Stimulated activated effector memory CD8-positive, alpha-beta T cell treated with anti-CD3 and anti-CD28 coated beads, Interleukin-12 subunit alpha, Interleukin-12 subunit beta, amount 100 ng/mL, for 72 hours (primary cell): ENCODE measurements around the gene AGTRAP.
A peak's percentile ranks its signal among the peaks of the same experiment; 100 is the strongest.

Experiments
- ATAC-seq: fragments of 150-1000 bp; cut with Tn5 transposase; 2 replicates; pipeline ENCODE4 v1.10.0; 2021
- DNase-seq, 2 donors: peaks; one replicate each; pipeline ENCODE4 v3.0.0; 2021 to 2022; ENCODE audit warnings: low spot score in 2 of 2
- H3K27ac Mint-ChIP-seq: one replicate; pipeline ENCODE4 v1.8.0; 2022; ENCODE audit warnings: mild to moderate bottlenecking, mixed read lengths
- H3K36me3 Mint-ChIP-seq: one replicate; pipeline ENCODE4 v1.8.0; 2022; ENCODE audit warnings: mild to moderate bottlenecking, mixed read lengths
- H3K4me1 Mint-ChIP-seq: one replicate; pipeline ENCODE4 v1.8.0; 2022; ENCODE audit warnings: mixed read lengths
- H3K4me3 Mint-ChIP-seq: one replicate; pipeline ENCODE4 v1.8.0; 2022; ENCODE audit warnings: mild to moderate bottlenecking, mixed read lengths
- H3K9me3 Mint-ChIP-seq: one replicate; pipeline ENCODE4 v1.8.0; 2022; ENCODE audit warnings: mixed read lengths

The AGTRAP gene

GRCh38 chr1:11789126-11790067, 53.5 kb downstream of the AGTRAP start:
- ATAC-seq: no peak
- Mint-ChIP-seq H3K4me1 (peaks cover 15% of the 10 kb centered on the region), H3K36me3 (peaks cover 11% of the 10 kb centered on the region), H3K27ac (peak overlapping the region; percentile 73), H3K4me3 (no peak overlapping the region), H3K9me3 (no peaks in the 10 kb centered on the region)
- DNase-seq: no peak

- Mint-ChIP-seq H3K4me3 (no peak overlapping the region), H3K36me3 (peaks cover 14% of the 10 kb centered on the region), H3K27ac (peak overlapping the region; percentile 87), H3K4me1 (peaks cover 15% of the 10 kb centered on the region), H3K9me3 (no peaks in the 10 kb centered on the region)
- ATAC-seq (no peak), DNase-seq (no peak)
Observed at GRCh38 chr1:11790101-11790879, 54.4 kb downstream of the AGTRAP start.

GRCh38 chr1:11790880-11791715, 55.2 kb downstream of the AGTRAP start:
- no peak overlapping the region for H3K4me3 Mint-ChIP-seq
- H3K36me3 Mint-ChIP-seq: peaks cover 23% of the 10 kb centered on the region
- H3K9me3 Mint-ChIP-seq: no peaks in the 10 kb centered on the region
- H3K4me1 Mint-ChIP-seq: peaks cover 15% of the 10 kb centered on the region
- ATAC-seq: no peak
- H3K27ac Mint-ChIP-seq: peak overlapping the region; percentile 87
- DNase-seq: no peak

DNA sequence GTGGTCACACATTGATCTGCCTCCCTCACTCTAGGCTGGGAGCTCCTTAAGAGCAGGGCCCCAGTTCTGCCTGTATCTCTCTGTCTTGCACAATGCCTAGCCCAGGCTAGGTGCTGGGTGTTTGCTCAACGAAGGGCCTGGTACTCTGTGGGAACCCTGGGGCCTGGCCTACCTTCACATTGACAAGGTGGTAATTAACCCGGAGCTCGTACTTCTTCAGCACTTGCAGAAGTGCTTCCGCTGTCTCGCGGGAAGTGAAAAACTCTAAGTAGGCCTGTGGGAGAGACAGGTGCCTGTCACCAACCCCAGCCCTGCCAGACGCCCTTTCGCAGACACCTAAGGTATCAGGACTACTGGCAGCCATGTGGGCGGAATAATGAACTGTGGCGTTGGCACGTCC, 56.2 kb downstream of the AGTRAP start:
- Mint-ChIP-seq H3K9me3 (no peaks in the 10 kb centered on the region), H3K4me3 (no peak overlapping the region), H3K4me1 (peaks cover 15% of the 10 kb centered on the region), H3K27ac (peak overlapping the region; percentile 87), H3K36me3 (peaks cover 31% of the 10 kb centered on the region)
- ATAC-seq: no peak
- DNase-seq: no peak

DNA sequence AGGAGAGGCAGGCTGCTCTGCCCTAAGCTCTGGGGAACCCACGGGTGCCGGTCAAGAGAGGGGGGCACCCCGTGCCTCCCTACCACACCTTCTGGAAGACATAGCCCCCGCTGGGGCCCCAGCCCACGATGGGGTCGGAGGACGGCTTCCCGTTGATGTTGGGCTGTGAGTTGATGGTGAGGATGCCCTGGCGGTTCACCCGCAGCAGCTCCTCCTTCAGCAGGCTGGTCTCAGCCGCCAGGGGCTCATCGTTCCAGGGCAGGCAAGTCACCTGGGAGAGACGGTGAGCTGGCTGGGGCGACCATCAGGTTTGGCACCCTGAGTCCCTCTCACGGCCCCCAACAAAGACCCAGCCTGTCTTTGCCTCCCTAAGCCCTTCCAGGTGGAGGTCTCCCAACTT, 57.9 kb downstream of the AGTRAP start:
- H3K27ac Mint-ChIP-seq: no peak overlapping the region
- DNase-seq (no peak), ATAC-seq (no peak)
- H3K9me3 Mint-ChIP-seq: no peaks in the 10 kb centered on the region
- H3K36me3 Mint-ChIP-seq: peaks cover 31% of the 10 kb centered on the region
- peaks cover 15% of the 10 kb centered on the region for H3K4me1 Mint-ChIP-seq
- no peak overlapping the region for H3K4me3 Mint-ChIP-seq

DNA sequence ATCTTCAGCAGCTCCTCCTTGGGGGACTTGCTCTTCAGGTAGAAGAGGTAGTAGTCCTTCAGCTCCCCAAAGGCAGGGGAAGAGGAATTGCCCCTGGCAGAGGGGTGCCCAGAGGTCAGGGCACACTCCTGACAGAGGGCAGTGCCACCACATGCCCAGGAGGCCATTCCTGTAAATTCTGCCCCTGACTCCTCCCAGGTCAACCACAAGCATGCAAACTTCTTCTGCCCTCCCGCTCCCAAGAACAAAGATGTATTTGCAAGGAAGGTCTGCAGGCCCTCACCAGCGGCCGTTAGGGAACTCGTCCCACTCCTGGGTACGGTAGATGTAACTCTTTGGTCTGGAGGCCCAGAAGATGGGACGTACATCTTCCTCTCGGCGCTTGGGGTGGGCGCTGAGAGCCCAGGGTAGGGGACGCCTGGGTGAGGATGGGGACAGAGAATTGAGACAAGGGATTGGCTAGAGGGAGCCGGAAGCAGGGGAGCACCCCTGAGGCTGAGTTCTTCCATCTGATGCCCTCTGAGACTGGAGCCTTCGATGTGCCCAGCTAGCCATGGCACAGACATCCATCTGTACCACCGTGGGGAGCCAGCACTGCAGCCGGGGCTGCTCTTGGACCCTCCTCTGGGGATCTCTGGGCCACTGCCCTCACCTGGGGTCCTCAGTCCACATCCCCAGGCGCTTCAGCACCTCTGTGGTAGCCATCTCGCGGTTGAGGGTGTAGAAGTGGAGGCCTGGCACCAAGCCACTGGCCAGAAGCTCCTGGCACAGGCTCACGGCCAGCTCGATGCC, 58.7 kb downstream of the AGTRAP start:
- no peak overlapping the region for H3K27ac Mint-ChIP-seq
- H3K36me3 Mint-ChIP-seq: peaks cover 39% of the 10 kb centered on the region
- DNase-seq: no peak

GRCh38 chr1:11795238-11795890, 59.4 kb downstream of the AGTRAP start:
- H3K36me3 Mint-ChIP-seq: peaks cover 46% of the 10 kb centered on the region
- H3K27ac Mint-ChIP-seq: peak overlapping the region; percentile 81
- H3K9me3 Mint-ChIP-seq: no peaks in the 10 kb centered on the region
- no peak for ATAC-seq
- DNase-seq: no peak
- H3K4me3 Mint-ChIP-seq: no peak overlapping the region
- peaks cover 14% of the 10 kb centered on the region for H3K4me1 Mint-ChIP-seq

More for the DNA sequence above, 58.7 kb downstream of the AGTRAP start:
- H3K4me3 Mint-ChIP-seq: no peak overlapping the region
- ATAC-seq: no peak
- H3K9me3 Mint-ChIP-seq: no peaks in the 10 kb centered on the region
- H3K4me1 Mint-ChIP-seq: peaks cover 15% of the 10 kb centered on the region

- no peak for DNase-seq
- ATAC-seq: no peak
- Mint-ChIP-seq H3K27ac (peak overlapping the region; percentile 81), H3K4me3 (no peak overlapping the region), H3K4me1 (peaks cover 7% of the 10 kb centered on the region), H3K36me3 (peaks cover 53% of the 10 kb centered on the region), H3K9me3 (no peaks in the 10 kb centered on the region)
Observed at GRCh38 chr1:11796036-11796828, 60.3 kb downstream of the AGTRAP start.

DNA sequence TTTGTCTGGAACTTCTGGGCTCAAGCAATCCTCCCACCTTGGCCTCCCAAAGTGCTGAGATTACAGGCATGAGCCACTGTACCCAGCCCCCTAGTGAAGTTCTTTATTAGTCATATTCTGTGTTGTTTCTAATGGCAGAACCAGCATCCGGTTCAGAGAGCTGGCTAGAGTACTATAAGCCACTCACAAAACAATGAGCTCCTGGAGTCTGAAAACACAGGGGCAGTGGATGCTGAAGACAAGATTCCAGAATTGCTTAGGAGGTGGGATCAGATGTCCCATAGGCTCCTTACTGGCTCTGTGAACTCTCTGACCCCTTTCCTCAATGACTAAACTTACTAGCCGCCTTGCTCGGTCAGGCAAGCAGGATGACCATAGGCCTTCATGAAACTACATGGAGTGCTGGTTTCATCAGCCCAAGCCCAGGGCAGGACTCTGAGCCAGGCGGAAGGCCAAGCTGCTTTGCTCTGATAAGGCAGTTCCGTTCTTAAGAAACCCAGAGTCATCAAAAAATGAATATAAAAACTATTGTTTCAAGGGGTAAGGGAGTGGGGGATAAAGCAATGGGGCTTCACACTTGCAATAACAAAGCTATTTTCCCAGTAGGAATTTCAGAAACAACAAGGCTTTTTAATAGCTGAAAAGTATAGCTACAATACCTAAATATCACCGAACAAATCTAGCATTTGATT, 61.7 kb downstream of the AGTRAP start:
- H3K4me3 Mint-ChIP-seq: no peak overlapping the region
- no peaks in the 10 kb centered on the region for H3K9me3 Mint-ChIP-seq
- peaks cover 5% of the 10 kb centered on the region for H3K4me1 Mint-ChIP-seq
- no peak for ATAC-seq
- no peak overlapping the region for H3K27ac Mint-ChIP-seq
- no peak for DNase-seq
- peaks cover 53% of the 10 kb centered on the region for H3K36me3 Mint-ChIP-seq

DNA sequence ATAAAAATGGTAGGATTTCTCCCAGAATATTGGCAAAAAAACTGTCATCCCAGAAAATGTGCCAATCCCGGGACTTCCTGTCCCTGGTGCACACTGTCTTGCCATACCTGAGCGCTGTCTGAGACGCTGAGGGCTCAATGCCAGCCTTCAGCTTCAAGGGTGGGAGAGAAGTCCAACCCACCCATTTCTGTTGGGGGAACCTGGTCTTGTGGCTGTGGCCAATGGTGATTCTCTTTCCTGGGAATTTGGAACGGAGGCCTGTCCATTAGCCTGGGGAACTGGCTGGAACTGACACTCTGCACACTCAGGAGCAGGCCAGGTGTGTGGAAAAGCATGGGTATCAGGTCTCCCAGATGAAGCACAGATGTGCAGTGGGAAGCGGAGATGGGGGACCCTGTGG, 63.2 kb downstream of the AGTRAP start:
- Mint-ChIP-seq H3K4me1 (peaks cover 20% of the 10 kb centered on the region), H3K4me3 (no peak overlapping the region), H3K36me3 (peaks cover 51% of the 10 kb centered on the region), H3K27ac (no peak overlapping the region), H3K9me3 (no peaks in the 10 kb centered on the region)
- ATAC-seq (no peak), DNase-seq (no peak)

GRCh38 chr1:11799896-11800295, 64.0 kb downstream of the AGTRAP start:
- H3K4me3 Mint-ChIP-seq: no peak overlapping the region
- peaks cover 47% of the 10 kb centered on the region for H3K36me3 Mint-ChIP-seq
- DNase-seq (no peak), ATAC-seq (no peak)
- H3K9me3 Mint-ChIP-seq: no peaks in the 10 kb centered on the region
- peaks cover 28% of the 10 kb centered on the region for H3K4me1 Mint-ChIP-seq
- H3K27ac Mint-ChIP-seq: peak overlapping the region; percentile 68

DNA sequence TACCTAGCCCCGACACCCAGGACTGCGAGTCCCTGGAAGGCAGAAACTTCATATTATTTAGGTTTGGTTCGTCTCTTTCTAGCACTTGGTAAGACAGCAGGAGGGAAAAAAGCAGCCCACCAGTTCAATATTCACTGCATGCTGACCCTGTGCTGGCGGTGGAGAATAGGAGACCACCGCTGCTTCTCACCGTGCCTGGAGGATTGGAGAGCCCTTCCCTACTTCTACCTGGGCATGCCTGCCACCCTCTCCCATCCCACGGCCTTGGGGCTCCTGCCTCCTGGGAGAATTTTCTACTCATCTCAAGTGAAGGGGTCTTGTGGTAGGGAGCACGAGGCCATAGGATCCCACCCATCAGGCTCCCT, 64.4 kb downstream of the AGTRAP start:
- peaks cover 30% of the 10 kb centered on the region for H3K4me1 Mint-ChIP-seq
- H3K9me3 Mint-ChIP-seq: no peaks in the 10 kb centered on the region
- peaks cover 43% of the 10 kb centered on the region for H3K36me3 Mint-ChIP-seq
- no peak overlapping the region for H3K4me3 Mint-ChIP-seq
- peak overlapping the region; percentile 68 for H3K27ac Mint-ChIP-seq
- DNase-seq (no peak), ATAC-seq (no peak)
